ENCODE measurements around the gene CDHR3. TPM values are rescaled to one million over a fixed set of nuclear protein-coding genes. Genes with fewer than 3 reads are reported as not detected.

The CDHR3 gene, protein sequence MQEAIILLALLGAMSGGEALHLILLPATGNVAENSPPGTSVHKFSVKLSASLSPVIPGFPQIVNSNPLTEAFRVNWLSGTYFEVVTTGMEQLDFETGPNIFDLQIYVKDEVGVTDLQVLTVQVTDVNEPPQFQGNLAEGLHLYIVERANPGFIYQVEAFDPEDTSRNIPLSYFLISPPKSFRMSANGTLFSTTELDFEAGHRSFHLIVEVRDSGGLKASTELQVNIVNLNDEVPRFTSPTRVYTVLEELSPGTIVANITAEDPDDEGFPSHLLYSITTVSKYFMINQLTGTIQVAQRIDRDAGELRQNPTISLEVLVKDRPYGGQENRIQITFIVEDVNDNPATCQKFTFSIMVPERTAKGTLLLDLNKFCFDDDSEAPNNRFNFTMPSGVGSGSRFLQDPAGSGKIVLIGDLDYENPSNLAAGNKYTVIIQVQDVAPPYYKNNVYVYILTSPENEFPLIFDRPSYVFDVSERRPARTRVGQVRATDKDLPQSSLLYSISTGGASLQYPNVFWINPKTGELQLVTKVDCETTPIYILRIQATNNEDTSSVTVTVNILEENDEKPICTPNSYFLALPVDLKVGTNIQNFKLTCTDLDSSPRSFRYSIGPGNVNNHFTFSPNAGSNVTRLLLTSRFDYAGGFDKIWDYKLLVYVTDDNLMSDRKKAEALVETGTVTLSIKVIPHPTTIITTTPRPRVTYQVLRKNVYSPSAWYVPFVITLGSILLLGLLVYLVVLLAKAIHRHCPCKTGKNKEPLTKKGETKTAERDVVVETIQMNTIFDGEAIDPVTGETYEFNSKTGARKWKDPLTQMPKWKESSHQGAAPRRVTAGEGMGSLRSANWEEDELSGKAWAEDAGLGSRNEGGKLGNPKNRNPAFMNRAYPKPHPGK
- total RNA-seq (ENCODE audit: unreplicated experiment): 50.8 TPM
- long read RNA-seq, partial matches to known transcripts: 2 of 7 reads
- long read RNA-seq, other reads (novel, unspliced or antisense): 4 of 7 reads

GRCh38 chr7:105963038-105963667 lies at the start of gene CDHR3:
Gene CDHR3, plus strand, starts transcription at chr7:105963264. Its CDS starts 55 bp downstream, at chr7:105963319.
- Mint-ChIP-seq H3K9me3 (ENCODE audit: unreplicated experiment) (no peaks in the 10 kb centered on the region), H3K27me3 (ENCODE audit: unreplicated experiment) (no peaks in the 10 kb centered on the region), H3K27ac (ENCODE audit: unreplicated experiment) (no peak within 1 kb of the TSS), H3K4me3 (ENCODE audit: unreplicated experiment) (no peak within 1 kb of the TSS), H3K36me3 (ENCODE audit: unreplicated experiment) (peaks cover 7% of the 10 kb centered on the region), H3K4me1 (ENCODE audit: low read depth, unreplicated experiment) (peaks cover 2% of the 10 kb centered on the region)
- DNase-seq: no peak
- no peak for TF ChIP-seq CTCF (IDR thresholded peaks at IDR 0.05; ENCODE audit: partially characterized antibody, unreplicated experiment)

DNA sequence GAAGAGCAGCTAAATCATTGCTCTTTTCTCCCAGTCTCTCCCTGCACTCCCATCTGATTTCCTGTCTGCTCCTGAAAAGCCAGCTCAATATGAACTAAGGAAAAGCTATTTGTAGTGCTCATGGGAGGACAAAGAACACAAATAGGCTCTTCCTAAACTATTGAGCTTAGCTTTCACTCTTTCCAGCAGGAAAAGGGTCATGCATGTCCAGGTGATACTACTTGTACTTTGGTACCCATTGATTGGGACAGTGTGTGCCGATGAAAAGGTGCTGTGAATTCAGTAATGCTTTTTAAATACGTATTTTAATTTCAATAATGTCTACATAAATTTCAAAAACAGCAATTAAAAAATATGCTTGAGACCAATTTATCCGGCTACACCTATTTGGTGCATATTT lies 49.1 kb upstream of the CDHR3 start:
- H3K27me3 Mint-ChIP-seq (ENCODE audit: unreplicated experiment): peaks cover 1% of the 10 kb centered on the region
- peaks cover 6% of the 10 kb centered on the region for H3K9me3 Mint-ChIP-seq (ENCODE audit: unreplicated experiment)
- peaks cover 2% of the 10 kb centered on the region for H3K4me1 Mint-ChIP-seq (ENCODE audit: low read depth, unreplicated experiment)
- no peak for TF ChIP-seq CTCF (IDR thresholded peaks at IDR 0.05; ENCODE audit: partially characterized antibody, unreplicated experiment)
- peak overlapping the region; percentile 70 for H3K27ac Mint-ChIP-seq (ENCODE audit: unreplicated experiment)
- peaks cover 18% of the 10 kb centered on the region for H3K36me3 Mint-ChIP-seq (ENCODE audit: unreplicated experiment)
- H3K4me3 Mint-ChIP-seq (ENCODE audit: unreplicated experiment): peak overlapping the region; percentile 64
- no peak for DNase-seq

- peaks cover 5% of the 10 kb centered on the region for H3K36me3 Mint-ChIP-seq (ENCODE audit: unreplicated experiment)
- no peak overlapping the region for H3K27ac Mint-ChIP-seq (ENCODE audit: unreplicated experiment)
- no peaks in the 10 kb centered on the region for H3K27me3 Mint-ChIP-seq (ENCODE audit: unreplicated experiment)
- H3K4me3 Mint-ChIP-seq (ENCODE audit: unreplicated experiment): no peak overlapping the region
- TF ChIP-seq CTCF (IDR thresholded peaks at IDR 0.05; ENCODE audit: partially characterized antibody, unreplicated experiment): no peak
- peaks cover 2% of the 10 kb centered on the region for H3K4me1 Mint-ChIP-seq (ENCODE audit: low read depth, unreplicated experiment)
- no peaks in the 10 kb centered on the region for H3K9me3 Mint-ChIP-seq (ENCODE audit: unreplicated experiment)
- DNase-seq: no peak
These were observed 46.5 kb upstream of the CDHR3 start for GRCh38 chr7:105916603-105917002.

GRCh38 chr7:105917659-105918058 lies 45.4 kb upstream of the CDHR3 start:
- no peaks in the 10 kb centered on the region for H3K9me3 Mint-ChIP-seq (ENCODE audit: unreplicated experiment)
- H3K4me1 Mint-ChIP-seq (ENCODE audit: low read depth, unreplicated experiment): peaks cover 2% of the 10 kb centered on the region
- no peak overlapping the region for H3K4me3 Mint-ChIP-seq (ENCODE audit: unreplicated experiment)
- H3K27ac Mint-ChIP-seq (ENCODE audit: unreplicated experiment): no peak overlapping the region
- no peak for DNase-seq
- no peaks in the 10 kb centered on the region for H3K27me3 Mint-ChIP-seq (ENCODE audit: unreplicated experiment)
- H3K36me3 Mint-ChIP-seq (ENCODE audit: unreplicated experiment): peaks cover 5% of the 10 kb centered on the region
- TF ChIP-seq CTCF (IDR thresholded peaks at IDR 0.05; ENCODE audit: partially characterized antibody, unreplicated experiment): no peak
